ENCODE results near the gene AQP5. TPM values are rescaled to one million over a fixed set of nuclear protein-coding genes. Genes with fewer than 3 reads are reported as not detected.
"Not testable (repeated sequence)": the region's sequence is repeated elsewhere in the genome, so short reads cannot be mapped to it uniquely, and the experiment has no call there.

AQP5 gene
- total RNA-seq, 1 donor from 2014 or later: 1.0 TPM

DNA sequence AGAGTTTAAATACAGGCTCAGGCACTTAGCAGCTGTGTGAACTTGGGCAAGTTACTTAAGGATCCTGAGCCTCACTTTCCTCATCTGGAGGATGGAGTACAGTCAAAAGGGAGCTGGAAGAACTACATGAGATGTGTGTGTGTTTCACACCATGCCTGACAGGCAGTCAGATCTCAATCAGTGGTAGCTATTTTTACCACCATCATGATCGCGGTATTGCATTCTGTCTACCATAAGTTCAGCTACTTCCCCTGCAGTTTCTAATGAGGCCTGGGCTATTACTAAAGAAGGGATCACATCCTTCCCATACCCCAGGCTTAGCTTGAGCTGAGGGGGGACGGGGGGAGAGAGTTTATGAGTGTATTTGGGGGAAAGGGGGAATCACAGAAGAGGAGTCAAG, 18.1 kb downstream of the AQP5 start:
- Histone ChIP-seq H3K9ac (ENCODE audit: low read depth in 1 of 3, low read length in 3 of 3) (no peak overlapping the region), H3K9me3 (ENCODE audit: control insufficient read depth in 3 of 3, low read length in 3 of 3) (no peaks in the 10 kb centered on the region), H3K27ac (ENCODE audit: low read depth, low read length) (no peak overlapping the region), H3K4me1 (ENCODE audit: control insufficient read depth in 3 of 3, insufficient read depth in 3 of 3, low read length in 3 of 3) (peaks cover 0 to 7% (median 5%) of the 10 kb centered on the region in 3 donors), H3K27me3 (ENCODE audit: control insufficient read depth in 3 of 3, insufficient read depth in 3 of 3, low read length in 3 of 3) (no peaks in the 10 kb centered on the region), H3K4me3 (ENCODE audit: low read length in 3 of 3) (no peak overlapping the region), H3K36me3 (ENCODE audit: control insufficient read depth in 3 of 3, insufficient read depth in 3 of 3, low read length in 3 of 3) (no peaks in the 10 kb centered on the region)

DNA sequence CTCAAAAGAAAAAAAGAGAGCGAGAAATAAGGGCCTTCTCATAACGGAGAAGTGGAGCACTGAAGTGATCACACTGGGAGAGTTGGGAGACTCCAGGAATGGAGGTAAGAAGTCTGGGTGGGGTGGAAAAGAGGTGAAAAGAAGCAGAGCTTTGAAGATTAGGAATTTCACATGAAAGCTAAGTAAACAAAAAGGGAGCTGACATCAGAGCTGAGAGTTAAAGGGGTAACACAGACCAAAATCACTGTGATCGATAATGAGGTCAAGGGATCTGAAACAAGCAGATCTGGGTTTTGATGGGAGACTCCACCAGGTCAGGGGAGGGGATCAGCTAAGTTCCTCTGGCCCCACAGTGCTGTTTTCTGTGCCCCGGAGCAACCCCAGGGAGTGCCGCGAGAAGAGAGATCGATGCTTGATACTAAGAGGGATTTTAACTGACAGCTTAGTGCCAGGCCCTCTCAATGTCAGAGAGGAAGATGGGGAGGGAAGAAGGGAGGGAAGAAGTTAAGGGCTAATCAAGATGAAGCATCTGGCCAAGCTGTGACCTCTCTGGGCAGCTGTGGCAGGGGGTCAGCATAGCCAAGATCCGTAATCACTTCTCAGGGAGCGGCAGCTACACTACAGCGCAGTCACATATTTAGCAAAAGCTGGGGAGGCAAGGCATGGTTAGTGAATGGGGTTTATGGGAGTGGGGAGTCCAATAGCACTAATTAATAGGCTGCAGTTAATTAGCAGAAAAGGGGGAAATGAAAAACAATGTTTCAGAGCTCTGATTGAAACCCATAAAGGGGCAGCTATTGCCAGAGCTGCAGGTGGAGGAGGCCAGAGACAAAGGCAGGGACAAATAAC, 19.1 kb downstream of the AQP5 start:
- Histone ChIP-seq H3K9me3 (ENCODE audit: control insufficient read depth in 3 of 3, low read length in 3 of 3) (no peaks in the 10 kb centered on the region), H3K27me3 (ENCODE audit: control insufficient read depth in 3 of 3, insufficient read depth in 3 of 3, low read length in 3 of 3) (no peaks in the 10 kb centered on the region), H3K9ac (ENCODE audit: low read depth in 1 of 3, low read length in 3 of 3) (no peak overlapping the region), H3K4me3 (ENCODE audit: low read length in 3 of 3) (no peak overlapping the region), H3K36me3 (ENCODE audit: control insufficient read depth in 3 of 3, insufficient read depth in 3 of 3, low read length in 3 of 3) (no peaks in the 10 kb centered on the region), H3K4me1 (ENCODE audit: control insufficient read depth in 3 of 3, insufficient read depth in 3 of 3, low read length in 3 of 3) (peaks cover 0 to 5% (median 0%) of the 10 kb centered on the region in 3 donors), H3K27ac (ENCODE audit: low read depth, low read length) (no peak overlapping the region)

DNA sequence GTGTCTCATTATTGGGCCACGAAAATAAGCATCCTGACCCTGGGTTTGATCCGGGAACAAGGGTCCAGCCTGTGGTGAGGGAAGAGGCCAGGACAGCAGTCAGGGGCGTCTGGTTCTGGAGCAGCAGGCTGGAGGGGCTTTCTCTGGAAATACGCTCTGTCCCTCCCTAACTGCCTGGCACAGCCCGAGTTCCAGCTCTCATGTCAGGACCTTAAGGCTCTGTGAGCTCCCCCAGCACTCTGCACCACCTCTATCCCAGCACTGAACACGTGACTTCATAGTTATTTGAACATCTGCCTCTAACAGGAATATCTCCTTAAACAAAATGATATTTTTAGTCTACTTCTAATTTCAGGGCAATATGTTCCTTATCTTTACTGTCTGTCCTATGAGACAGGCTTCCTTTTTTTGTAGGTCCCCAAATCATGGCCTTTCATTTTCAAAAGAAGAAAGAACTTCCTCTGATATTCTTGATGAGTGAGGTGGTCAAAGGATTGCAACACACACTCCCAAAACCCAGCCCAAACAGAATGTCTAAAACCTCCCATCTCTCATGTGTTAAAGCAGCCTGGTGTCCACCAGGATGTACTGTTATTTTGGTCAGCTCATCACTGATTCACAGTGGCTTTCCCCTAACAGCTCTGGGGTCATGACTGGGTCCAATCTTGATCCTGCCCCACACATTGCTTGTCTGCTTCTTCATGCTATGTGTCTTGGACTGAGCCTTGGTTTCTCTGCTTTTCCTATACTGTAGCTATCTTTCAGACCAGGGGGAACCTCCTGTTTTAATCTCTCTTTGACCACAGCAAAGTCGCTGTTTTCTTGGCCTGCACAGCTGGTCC, 20.8 kb downstream of the AQP5 start:
- Histone ChIP-seq H3K27ac (ENCODE audit: low read depth, low read length) (no peak overlapping the region), H3K36me3 (ENCODE audit: control insufficient read depth in 3 of 3, insufficient read depth in 3 of 3, low read length in 3 of 3) (no peaks in the 10 kb centered on the region), H3K27me3 (ENCODE audit: control insufficient read depth in 3 of 3, insufficient read depth in 3 of 3, low read length in 3 of 3) (no peaks in the 10 kb centered on the region)

DNA sequence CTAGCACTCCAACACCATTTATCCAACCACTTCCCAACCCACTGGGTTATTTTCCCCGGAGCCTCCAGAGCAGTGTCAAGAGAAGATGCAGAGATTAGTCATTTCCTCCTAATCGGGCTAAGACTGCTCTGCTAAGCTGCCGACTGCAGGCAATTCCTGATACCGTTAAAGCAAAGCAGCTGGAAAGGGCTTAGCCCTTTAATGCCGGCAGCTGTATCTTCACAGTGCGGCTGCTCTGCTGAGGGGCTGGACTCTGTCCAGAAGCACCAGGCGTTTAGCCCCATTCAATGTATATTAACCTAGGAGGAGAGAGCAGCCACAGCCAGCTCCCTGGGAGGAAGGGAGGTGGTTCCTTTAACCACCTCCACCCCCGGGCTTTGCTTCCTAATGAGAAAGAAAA, 22.2 kb downstream of the AQP5 start:
- Histone ChIP-seq H3K36me3 (ENCODE audit: control insufficient read depth in 3 of 3, insufficient read depth in 3 of 3, low read length in 3 of 3) (no peaks in the 10 kb centered on the region), H3K4me1 (ENCODE audit: control insufficient read depth in 3 of 3, insufficient read depth in 3 of 3, low read length in 3 of 3) (peaks cover 0 to 5% (median 0%) of the 10 kb centered on the region in 3 donors), H3K9me3 (ENCODE audit: control insufficient read depth in 3 of 3, low read length in 3 of 3) (no peaks in the 10 kb centered on the region), H3K27me3 (ENCODE audit: control insufficient read depth in 3 of 3, insufficient read depth in 3 of 3, low read length in 3 of 3) (no peaks in the 10 kb centered on the region), H3K27ac (ENCODE audit: low read depth, low read length) (no peak overlapping the region), H3K4me3 (ENCODE audit: low read length in 3 of 3) (no peak overlapping the region), H3K9ac (ENCODE audit: low read depth in 1 of 3, low read length in 3 of 3) (peak overlapping the region in 2 of 3 donors; percentile 3 to 10)

More for the DNA sequence above, 20.8 kb downstream of the AQP5 start:
- no peak overlapping the region for H3K4me3 ChIP-seq (ENCODE audit: low read length in 3 of 3)
- no peak overlapping the region for H3K9ac ChIP-seq (ENCODE audit: low read depth in 1 of 3, low read length in 3 of 3)
- H3K4me1 ChIP-seq (ENCODE audit: control insufficient read depth in 3 of 3, insufficient read depth in 3 of 3, low read length in 3 of 3): peaks cover 0 to 5% (median 0%) of the 10 kb centered on the region in 3 donors
- H3K9me3 ChIP-seq (ENCODE audit: control insufficient read depth in 3 of 3, low read length in 3 of 3): no peaks in the 10 kb centered on the region

DNA sequence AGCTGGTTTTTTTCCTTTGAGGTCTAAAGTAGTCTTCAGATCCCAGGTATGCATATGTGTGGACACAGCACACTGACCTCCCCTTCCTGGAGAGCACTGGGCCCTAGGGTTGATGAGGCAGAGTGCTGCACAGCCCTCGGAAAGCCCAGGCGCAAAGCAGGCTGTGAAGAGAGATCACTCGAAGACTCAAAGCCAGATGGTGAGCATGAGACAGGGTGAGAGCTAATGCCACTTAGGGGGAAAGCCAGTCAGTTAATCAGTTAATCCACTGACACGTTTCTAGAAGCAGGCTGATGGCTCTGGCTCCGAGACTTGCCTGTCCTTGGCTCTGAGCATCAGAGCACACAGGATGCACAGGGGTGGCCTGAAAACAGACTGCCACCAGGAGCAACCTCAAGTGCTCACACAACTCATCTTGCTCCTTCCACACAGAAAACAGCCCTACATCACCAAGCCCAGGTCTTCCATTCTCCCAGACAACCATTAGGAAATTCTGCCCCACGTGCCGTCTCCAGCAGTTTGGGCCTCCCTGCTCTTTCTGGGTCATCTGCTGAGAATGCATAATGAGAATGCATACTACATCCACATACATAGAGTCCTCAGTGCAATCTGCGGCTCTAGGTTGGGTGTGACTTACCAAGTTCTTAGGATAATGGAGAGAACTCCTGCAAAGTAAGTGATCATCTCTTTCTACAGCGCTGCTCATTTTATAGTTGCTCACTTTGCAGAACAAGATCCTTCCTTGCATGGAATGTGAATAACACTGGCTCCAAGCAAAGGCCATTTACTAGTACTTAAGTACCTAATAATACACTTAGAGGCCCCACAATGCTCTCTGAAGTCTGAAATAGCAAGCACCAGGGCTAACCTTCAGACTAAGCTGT, 23.0 kb downstream of the AQP5 start:
- Histone ChIP-seq H3K4me1 (ENCODE audit: control insufficient read depth in 3 of 3, insufficient read depth in 3 of 3, low read length in 3 of 3) (peaks cover 0 to 5% (median 0%) of the 10 kb centered on the region in 3 donors), H3K27ac (ENCODE audit: low read depth, low read length) (no peak overlapping the region)

DNA sequence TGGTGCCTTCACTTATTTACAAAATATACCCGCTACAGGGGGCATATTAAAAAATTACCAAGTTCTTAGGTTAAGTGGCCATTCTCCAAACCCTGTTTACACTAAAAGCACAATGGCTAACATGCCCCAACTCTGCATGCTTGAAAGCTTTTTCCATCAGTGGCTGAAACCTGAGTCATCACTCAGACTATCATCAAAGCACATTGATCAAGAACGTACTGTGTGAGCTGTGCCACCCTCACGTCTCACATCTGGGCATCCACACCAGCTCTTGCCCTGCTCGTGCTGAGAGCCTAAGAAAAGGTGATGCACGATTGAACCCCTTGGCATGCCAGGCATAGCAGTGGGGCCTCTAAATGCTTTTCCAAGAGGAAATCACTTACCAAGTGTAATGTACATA, 24.3 kb downstream of the AQP5 start:
- Histone ChIP-seq H3K4me1 (ENCODE audit: control insufficient read depth in 3 of 3, insufficient read depth in 3 of 3, low read length in 3 of 3) (peaks cover 0 to 5% (median 0%) of the 10 kb centered on the region in 3 donors), H3K9me3 (ENCODE audit: control insufficient read depth in 3 of 3, low read length in 3 of 3) (no peaks in the 10 kb centered on the region), H3K27ac (ENCODE audit: low read depth, low read length) (no peak overlapping the region), H3K9ac (ENCODE audit: low read depth in 1 of 3, low read length in 3 of 3) (no peak overlapping the region), H3K36me3 (ENCODE audit: control insufficient read depth in 3 of 3, insufficient read depth in 3 of 3, low read length in 3 of 3) (no peaks in the 10 kb centered on the region), H3K4me3 (ENCODE audit: low read length in 3 of 3) (no peak overlapping the region), H3K27me3 (ENCODE audit: control insufficient read depth in 3 of 3, insufficient read depth in 3 of 3, low read length in 3 of 3) (no peaks in the 10 kb centered on the region)

More for the DNA sequence above, 23.0 kb downstream of the AQP5 start:
- Histone ChIP-seq H3K36me3 (ENCODE audit: control insufficient read depth in 3 of 3, insufficient read depth in 3 of 3, low read length in 3 of 3) (no peaks in the 10 kb centered on the region), H3K27me3 (ENCODE audit: control insufficient read depth in 3 of 3, insufficient read depth in 3 of 3, low read length in 3 of 3) (no peaks in the 10 kb centered on the region), H3K9me3 (ENCODE audit: control insufficient read depth in 3 of 3, low read length in 3 of 3) (no peaks in the 10 kb centered on the region), H3K4me3 (ENCODE audit: low read length in 3 of 3) (no peak overlapping the region), H3K9ac (ENCODE audit: low read depth in 1 of 3, low read length in 3 of 3) (no peak overlapping the region)

DNA sequence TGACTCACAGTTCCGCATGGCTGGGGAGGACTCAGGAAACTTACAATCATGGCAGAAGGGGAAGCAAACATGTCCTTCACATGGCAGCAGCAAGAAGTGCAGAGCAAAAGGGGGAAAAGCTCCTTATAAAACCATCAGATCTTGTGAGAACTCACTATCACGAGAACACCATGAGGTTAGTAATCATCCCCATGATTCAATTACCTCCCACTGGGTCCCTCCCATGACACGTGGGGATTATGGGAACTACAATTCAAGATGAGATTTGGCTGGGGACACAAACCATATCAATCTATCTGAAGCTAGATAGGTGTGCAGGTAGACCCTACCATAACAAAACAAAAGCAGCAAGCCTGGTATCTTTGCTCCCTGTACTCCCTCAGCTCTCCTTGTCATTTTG, 24.8 kb downstream of the AQP5 start:
- H3K9me3 ChIP-seq (ENCODE audit: control insufficient read depth in 3 of 3, low read length in 3 of 3); H3K27ac ChIP-seq (ENCODE audit: low read depth, low read length); H3K4me3 ChIP-seq (ENCODE audit: low read length in 3 of 3); H3K9ac ChIP-seq (ENCODE audit: low read depth in 1 of 3, low read length in 3 of 3); H3K4me1 ChIP-seq (ENCODE audit: control insufficient read depth in 3 of 3, insufficient read depth in 3 of 3, low read length in 3 of 3); H3K27me3 ChIP-seq (ENCODE audit: control insufficient read depth in 3 of 3, insufficient read depth in 3 of 3, low read length in 3 of 3); H3K36me3 ChIP-seq (ENCODE audit: control insufficient read depth in 3 of 3, insufficient read depth in 3 of 3, low read length in 3 of 3): not testable (repeated sequence)

DNA sequence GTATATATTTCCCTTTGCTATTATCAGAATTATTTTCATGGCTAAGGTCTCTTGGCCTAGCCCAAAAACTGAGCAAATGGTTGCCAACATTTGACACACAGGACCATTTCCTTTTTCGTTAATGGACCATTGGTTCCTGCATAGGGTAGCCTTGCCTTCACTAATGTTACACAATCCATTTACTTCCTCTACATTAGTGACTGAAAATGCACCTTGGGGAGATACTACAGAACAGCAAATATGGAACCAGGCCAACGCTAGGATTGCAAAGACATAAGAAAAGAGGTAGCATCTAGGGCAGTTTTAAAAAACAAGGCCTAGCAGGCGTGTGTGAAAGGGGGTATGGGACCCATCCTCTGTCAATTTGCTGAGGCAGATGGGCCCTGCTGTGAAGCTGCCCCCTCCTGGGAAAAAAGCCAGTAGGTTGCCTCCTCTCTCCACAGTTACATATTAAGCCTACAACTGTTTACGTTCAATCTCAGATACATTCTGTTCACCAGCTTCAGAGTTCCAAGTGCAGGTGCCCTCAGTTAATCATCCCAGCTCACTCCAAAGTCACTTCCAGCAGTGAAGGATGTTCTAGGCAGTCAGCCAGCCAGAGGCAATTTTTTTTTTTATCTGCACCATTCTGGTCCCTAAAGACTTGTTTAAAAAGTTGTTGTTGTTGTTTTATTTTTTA, 26.1 kb downstream of the AQP5 start:
- no peak overlapping the region for H3K4me3 ChIP-seq (ENCODE audit: low read length in 3 of 3)
- peaks cover 0 to 9% (median 0%) of the 10 kb centered on the region in 3 donors for H3K36me3 ChIP-seq (ENCODE audit: control insufficient read depth in 3 of 3, insufficient read depth in 3 of 3, low read length in 3 of 3)
- no peaks in the 10 kb centered on the region for H3K27me3 ChIP-seq (ENCODE audit: control insufficient read depth in 3 of 3, insufficient read depth in 3 of 3, low read length in 3 of 3)
- H3K27ac ChIP-seq (ENCODE audit: low read depth, low read length): no peak overlapping the region
- peaks cover 0 to 5% (median 0%) of the 10 kb centered on the region in 3 donors for H3K4me1 ChIP-seq (ENCODE audit: control insufficient read depth in 3 of 3, insufficient read depth in 3 of 3, low read length in 3 of 3)
- H3K9ac ChIP-seq (ENCODE audit: low read depth in 1 of 3, low read length in 3 of 3): no peak overlapping the region
- no peaks in the 10 kb centered on the region for H3K9me3 ChIP-seq (ENCODE audit: control insufficient read depth in 3 of 3, low read length in 3 of 3)

DNA sequence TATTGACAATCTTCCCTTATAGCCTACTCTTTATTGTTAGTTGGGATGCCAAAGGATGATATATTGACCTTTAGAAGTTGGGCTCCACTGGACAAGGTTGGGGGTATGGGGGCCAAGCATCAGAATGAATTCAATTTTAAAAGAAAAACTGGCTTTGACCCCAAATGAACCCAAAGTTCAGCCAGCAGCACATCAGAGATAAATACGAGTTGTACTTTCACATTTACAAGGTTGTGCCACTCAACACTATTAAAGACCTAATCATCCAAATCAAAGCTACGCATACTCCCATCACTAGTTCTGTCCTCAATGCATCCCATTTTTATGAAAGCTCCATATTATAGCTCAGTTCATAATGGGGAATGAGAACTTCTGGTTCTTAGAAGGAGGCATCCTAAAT, 27.7 kb downstream of the AQP5 start:
- not testable (repeated sequence) for H3K4me1 ChIP-seq (ENCODE audit: control insufficient read depth in 3 of 3, insufficient read depth in 3 of 3, low read length in 3 of 3); H3K4me3 ChIP-seq (ENCODE audit: low read length in 3 of 3); H3K9ac ChIP-seq (ENCODE audit: low read depth in 1 of 3, low read length in 3 of 3); H3K9me3 ChIP-seq (ENCODE audit: control insufficient read depth in 3 of 3, low read length in 3 of 3); H3K27ac ChIP-seq (ENCODE audit: low read depth, low read length); H3K27me3 ChIP-seq (ENCODE audit: control insufficient read depth in 3 of 3, insufficient read depth in 3 of 3, low read length in 3 of 3)
- H3K36me3 ChIP-seq (ENCODE audit: control insufficient read depth in 3 of 3, insufficient read depth in 3 of 3, low read length in 3 of 3): peaks cover 0 to 13% (median 4%) of the 10 kb centered on the region in 3 donors

Measured in skeletal muscle tissue (tissue), 4 donors.